ENCODE data around the gene AHDC1.
"Not testable (repeated sequence)": the region's sequence is repeated elsewhere in the genome, so short reads cannot be mapped to it uniquely, and the experiment has no call there.

AHDC1 gene

GRCh38 chr1:27566462-27567145 is 37.3 kb downstream of the AHDC1 start:
- DNase-seq (ENCODE audit: low read depth in 2 of 2) = no peak

GRCh38 chr1:27564710-27565649 is 39.0 kb downstream of the AHDC1 start:
- DNase-seq (ENCODE audit: low read depth in 2 of 2) = no peak

- no peak for DNase-seq (ENCODE audit: low read depth in 2 of 2)
Observed at GRCh38 chr1:27563591-27564471, 40.1 kb downstream of the AHDC1 start.

- DNase-seq (ENCODE audit: low read depth in 2 of 2) = no peak
Observed at GRCh38 chr1:27563341-27563590, 40.7 kb downstream of the AHDC1 start.

- DNase-seq (ENCODE audit: low read depth in 2 of 2) = no peak
Observed at GRCh38 chr1:27562534-27563340, 41.2 kb downstream of the AHDC1 start.

GRCh38 chr1:27562021-27562420 is 41.9 kb downstream of the AHDC1 start:
- DNase-seq (ENCODE audit: low read depth in 2 of 2) = no peak

- no peak for DNase-seq (ENCODE audit: low read depth in 2 of 2)
Observed at GRCh38 chr1:27561124-27561899, 42.6 kb downstream of the AHDC1 start.

GRCh38 chr1:27560268-27561123 is 43.4 kb downstream of the AHDC1 start:
- no peak for DNase-seq (ENCODE audit: low read depth in 2 of 2)

GRCh38 chr1:27559466-27560030 is 44.4 kb downstream of the AHDC1 start:
- no peak for DNase-seq (ENCODE audit: low read depth in 2 of 2)

- DNase-seq (ENCODE audit: low read depth in 2 of 2) = no peak
Observed at GRCh38 chr1:27557596-27558340, 46.2 kb downstream of the AHDC1 start.

GRCh38 chr1:27556781-27557595 is 47.0 kb downstream of the AHDC1 start:
- peak; percentile 52 to 58 for DNase-seq (ENCODE audit: low read depth in 2 of 2)

GRCh38 chr1:27556435-27556780 is 47.5 kb downstream of the AHDC1 start:
- DNase-seq (ENCODE audit: low read depth in 2 of 2) = no peak

- DNase-seq (ENCODE audit: low read depth in 2 of 2) = no peak
Observed at GRCh38 chr1:27555700-27556424, 48.1 kb downstream of the AHDC1 start.

- DNase-seq (ENCODE audit: low read depth in 2 of 2) = no peak
Observed at GRCh38 chr1:27554759-27555699, 48.9 kb downstream of the AHDC1 start.

GRCh38 chr1:27554293-27554692 is 49.7 kb downstream of the AHDC1 start:
- DNase-seq (ENCODE audit: low read depth in 2 of 2) = no peak

GRCh38 chr1:27553823-27554222 is 50.1 kb downstream of the AHDC1 start:
- DNase-seq (ENCODE audit: low read depth in 2 of 2) = not testable (repeated sequence)

Data from stimulated activated CD8-positive, alpha-beta memory T cell treated with anti-CD3 and anti-CD28 coated beads, Interleukin-2, amount 100 ng/mL, for 1 hour (primary cell).